GM19463 (cell line): ENCODE results near the gene MAN1C1.
"Not testable (repeated sequence)": the region's sequence is repeated elsewhere in the genome, so short reads cannot be mapped to it uniquely, and the experiment has no call there.

Experiments used
- ATAC-seq: cut with Tn5 transposase; IDR thresholded peaks from one replicate; pipeline ENCODE4 v1.9.1; 2021; ENCODE audit warnings: mild to moderate bottlenecking, moderate library complexity; ENCODE audit not compliant: unreplicated experiment

MAN1C1 gene

DNA sequence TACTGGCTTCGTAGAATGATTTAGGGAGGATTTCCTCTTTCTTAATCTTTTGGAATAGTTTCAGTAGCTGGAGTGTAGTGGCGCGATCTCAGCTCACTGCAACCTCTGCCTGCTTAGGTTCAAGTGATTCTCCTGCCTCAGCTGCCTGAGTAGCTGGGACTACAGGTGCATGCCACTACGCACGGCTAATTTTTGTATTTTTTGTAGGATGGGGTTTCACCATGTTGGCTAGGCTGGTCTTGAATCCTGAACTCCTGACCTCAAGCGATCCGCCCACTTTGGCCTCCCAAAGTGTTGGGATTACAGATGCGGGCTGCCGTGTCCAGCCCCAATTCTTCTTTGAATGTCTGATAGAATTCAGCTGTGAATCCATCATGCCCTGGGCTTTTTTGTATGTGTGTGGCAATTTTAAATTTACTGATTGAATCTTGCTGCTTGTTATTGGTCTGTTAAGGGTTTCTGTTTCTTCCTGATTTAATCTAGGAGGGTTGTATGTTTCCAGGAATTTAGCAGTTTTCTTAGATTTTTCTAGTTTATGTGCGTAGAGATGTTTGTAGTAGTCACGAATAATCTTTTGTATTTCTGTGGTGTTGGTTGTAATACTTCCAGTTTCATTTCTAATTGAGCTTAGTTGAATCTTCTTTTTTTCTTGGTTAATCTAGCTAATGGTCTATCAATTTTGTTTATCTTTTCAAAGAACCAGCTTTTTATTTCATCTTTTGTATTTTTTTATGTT lies 15.3 kb downstream of the MAN1C1 start:
- ATAC-seq, result no peak

DNA sequence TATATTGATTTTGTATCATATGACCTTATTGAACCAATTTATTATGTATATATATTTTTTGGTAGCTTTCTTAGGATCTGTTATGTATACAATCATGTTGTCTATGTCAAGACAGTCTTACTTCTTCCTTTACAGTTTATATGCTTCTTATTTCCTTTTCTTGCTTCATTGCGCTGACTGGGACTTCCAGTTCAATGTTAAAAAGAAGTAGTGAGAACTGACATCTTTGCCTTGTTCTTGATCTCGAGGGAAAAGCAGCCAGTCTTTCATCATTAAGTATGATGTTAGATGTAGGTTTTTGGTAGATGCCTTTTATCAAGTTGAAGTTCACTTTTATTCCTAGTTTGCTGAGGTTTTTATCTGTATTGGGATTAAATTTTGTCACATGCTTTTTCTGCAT lies 17.5 kb downstream of the MAN1C1 start:
- no peak for ATAC-seq

DNA sequence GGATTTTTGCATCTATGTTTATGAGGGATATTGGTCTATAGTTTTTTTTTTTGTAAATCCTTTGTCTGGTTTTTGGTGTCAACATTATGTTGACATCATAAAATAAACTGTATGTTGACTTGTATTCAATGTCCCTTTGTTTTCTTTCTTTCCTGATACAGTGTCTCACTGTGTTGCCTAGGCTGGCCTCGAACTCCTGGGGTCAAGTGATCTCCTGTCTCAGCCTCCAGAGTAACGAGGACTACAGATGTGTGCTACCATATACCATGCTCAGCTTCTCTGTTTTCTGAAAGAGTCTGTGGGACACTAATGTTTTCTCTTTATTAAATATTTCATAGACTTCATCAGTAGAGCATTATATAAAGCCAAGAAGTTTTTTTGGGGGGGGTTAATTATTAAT lies 18.3 kb downstream of the MAN1C1 start:
- no peak for ATAC-seq

DNA sequence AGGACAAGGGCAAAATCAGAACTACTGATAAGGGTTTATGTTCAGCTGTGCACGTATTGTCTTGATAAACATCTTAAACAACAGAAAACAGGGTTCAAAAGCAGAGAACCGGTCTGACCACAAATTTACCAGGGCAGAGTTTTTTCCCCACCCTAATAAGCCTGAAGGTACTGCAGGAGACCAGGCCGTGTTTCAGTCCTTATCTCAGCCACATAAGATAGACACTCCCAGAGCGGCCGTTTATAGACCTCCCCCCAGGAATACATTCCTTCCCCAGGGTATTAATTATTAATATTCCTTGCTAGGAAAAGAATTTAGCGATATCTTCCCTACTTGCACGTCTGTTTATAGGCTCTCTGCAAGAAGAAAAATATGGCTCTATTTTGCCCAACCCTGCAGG lies 19.6 kb downstream of the MAN1C1 start:
- not testable (repeated sequence) for ATAC-seq

DNA sequence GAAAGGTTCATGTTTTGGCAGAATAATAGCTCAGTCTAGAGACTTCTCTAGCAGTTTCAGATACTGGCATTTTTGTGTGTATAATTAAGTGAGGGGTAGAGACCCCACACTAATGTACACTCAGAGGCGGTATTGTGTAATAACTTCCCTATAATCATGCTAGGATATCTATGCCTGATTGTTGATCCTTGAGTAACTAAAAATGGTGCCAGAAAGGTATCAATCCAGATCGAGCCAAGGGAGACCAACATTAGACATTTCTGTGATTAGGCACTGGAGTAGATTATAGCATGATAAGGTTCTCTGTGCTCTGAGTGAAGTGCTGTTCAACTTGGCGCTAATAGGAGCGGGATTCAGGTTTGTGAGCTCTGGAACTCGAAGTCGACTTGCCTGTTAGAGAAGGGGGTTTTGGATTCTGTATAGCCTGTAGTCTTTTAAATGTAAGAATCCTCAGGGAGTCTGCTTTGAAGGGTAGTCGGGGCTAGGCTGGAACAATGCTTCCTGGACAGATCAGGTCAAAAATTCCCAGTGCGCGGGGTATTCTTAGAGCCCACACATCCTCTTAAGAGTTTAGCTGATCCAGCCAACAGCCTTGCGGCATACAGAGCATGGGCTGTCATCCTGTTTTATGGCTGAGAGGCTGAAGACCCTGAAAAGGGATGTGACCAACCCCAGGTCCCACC lies 24.2 kb downstream of the MAN1C1 start:
- ATAC-seq, result no peak

DNA sequence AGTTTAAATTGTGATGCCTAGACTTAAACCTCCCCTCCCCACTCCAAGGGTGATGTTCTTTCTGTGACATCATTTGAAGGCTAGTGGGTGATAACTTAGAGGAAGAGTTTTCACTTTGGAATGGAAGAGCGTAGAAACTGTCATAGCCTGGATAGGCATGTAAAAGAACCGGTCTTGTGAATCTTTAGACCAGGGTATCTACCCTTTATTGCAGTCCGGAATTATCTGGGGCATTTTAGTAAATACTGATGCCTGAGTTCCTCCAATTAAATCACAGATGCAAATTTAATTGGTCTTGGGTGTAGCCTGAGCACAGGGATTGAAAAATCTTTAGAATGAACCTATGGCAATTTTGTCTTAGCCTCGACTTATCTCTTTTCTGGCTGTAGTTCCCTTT lies 24.7 kb downstream of the MAN1C1 start:
- no peak for ATAC-seq

DNA sequence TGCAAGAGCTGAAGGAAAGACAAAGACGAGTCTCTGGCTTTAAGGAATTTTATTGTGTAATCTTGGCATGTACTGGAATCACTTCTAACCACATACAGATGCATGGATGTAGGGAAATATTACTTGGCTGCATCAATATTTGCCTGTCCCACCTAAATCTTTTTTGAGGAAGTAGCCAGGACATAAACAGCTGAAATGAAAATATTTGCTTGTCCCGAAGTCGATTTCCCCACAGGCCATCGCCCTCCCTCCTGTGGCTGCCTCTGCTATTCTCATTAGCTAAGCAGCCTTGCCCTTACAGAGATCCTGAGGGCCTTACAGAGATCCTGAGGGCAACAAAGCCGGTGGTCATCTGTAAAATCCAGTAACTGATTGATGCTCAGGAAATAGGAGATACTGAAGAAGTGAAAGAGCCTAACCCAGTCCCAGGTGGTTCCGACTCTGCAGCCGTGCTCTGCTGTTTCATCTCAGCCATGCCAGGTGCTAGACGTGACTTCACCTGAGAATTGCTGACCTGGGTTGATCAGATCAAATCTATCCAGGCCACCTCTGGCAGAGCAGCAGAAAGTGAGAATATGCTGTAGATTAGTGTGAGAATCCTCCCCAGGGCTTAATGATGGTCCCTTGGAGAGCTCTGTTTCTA lies 25.5 kb downstream of the MAN1C1 start:
- no peak for ATAC-seq

DNA sequence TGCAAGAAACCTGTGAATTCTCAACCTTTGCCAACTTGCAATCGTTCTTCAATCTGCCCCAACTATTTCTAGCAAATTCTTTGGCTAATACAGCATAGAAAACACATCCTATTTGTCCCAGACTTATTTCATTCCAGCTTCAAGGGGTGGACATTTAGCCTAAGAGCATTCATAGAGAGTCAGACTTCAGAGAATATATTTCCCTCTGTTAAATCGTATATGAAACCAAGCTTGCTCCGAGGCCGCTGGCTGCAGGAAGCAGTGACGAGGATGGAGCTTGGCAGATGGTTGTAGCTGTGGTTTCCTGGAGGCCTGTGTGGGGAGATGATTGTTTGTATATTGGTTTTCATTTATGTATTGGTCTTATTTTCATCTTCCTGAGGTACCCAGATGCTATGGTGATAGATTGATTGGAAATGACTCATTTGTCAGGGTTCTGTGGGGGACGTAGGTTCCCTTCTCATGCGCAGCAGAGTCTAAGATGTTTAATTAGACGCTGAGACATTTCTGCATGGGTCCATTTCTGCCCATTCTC lies 26.1 kb downstream of the MAN1C1 start:
- ATAC-seq, result no peak

DNA sequence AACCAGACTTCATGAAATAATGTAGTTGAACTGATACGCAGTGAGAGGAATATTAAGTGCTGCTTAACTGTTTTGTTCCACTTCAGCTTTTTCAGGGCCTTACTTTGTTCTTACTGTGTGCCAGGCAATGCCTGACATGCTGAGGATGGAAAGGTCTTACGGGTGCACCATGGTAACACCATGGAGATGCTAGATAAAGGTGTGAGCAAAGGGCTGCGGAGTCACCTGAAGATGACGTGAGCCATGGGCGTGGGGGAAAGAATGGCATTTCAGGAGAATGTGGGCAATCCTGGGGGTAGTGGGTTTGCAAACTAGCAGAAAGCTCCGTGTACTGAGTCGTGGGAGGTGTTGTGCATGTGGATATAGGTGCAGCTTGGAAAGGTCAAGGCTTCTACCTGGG lies 27.3 kb downstream of the MAN1C1 start:
- no peak for ATAC-seq

DNA sequence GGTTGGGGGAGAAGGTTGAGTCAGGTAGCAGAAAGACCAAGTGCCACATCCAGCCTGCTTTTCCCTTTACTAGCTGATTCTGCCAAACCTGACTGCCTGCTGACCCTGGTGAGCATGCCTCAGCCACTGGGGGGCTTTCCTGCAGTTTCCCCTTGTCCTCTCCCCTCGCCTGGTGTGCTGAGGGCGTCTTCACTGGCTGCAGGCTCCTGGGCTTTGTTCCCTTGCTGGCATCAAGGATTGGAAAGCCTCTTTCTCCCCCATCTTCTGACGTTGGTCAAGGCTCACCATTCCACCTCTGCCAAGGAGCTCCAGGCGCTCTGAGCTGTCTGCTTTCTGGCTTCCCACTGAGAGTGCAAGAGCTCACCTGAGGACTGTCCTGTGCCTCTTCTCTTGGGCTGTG lies 28.4 kb downstream of the MAN1C1 start:
- ATAC-seq, result no peak

DNA sequence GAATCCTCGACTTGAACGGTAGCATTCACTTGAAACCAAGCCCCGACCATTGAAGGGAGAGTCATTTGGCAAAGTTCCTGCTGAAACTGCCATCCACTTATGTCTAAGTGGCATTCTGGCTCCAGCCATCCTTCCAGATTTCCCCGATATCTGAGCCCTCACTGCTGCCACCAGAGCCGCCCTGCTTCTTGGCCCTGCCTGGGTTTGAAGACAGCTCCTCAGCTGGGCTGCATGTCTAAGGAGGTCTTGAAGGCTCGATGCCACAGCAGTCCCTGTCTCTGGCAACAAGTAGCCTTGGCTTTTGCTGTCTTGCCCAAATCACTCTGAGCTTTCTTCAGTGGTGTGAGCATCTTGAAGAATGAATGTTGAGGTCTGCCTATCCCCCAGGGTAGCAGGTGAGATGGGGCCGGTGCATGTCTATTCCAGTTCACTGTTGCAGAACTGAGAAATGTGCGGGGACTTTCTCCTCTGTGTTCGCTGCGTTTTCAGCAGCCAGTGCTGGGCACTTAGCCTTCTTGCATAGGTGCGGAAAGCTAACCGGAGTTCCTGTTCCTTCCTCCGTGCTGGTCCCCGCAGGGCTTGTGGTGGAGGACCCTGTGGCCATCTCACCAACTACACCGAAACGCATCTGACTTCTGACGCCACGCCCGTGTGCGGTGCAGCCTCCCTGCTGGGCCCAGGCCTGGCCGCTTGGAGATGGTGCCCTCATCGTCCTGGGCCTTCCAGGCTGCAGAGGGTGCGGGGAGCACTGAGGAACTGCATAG lies 29.2 kb downstream of the MAN1C1 start:
- no peak for ATAC-seq

DNA sequence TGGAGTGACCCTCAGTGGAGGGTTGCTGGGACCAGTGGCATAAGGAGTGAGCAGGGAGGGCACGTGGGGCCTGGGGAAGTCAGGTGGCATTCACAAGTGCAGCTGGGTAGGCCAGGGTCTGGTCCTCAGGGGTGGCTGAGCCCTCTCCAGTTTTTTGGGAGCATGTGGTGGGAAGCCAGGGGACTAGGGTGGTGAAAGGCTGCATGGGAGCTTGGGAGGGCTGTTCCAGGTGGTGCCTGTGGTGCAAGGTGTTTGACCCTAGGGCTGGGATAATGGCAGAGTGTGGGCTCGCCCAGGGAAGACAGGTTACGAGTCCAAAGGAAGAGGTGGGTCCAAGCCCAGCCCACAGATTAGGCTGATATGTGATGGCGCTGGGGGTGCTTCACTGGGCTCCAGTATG lies 30.5 kb downstream of the MAN1C1 start:
- ATAC-seq, result no peak

DNA sequence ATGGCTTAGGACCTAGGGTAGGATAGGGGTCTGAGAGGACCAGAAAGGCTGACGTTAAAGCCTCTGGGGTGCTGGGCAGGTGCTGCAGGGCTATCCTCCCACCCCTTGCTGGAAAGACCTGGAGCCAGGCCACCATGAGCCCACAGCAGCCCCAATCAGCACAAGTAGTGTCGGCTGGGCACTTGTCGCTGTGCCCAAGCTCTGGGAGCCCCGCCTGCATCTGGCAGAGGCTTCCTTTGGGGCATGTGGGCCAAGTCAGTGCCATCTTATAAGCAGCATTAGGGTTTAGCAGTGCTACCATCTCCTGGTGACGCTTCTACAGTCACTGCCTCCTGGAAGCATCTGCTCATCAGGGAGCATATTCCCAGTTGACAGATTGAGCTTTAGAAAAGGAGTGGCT lies 31.3 kb downstream of the MAN1C1 start:
- no peak for ATAC-seq

DNA sequence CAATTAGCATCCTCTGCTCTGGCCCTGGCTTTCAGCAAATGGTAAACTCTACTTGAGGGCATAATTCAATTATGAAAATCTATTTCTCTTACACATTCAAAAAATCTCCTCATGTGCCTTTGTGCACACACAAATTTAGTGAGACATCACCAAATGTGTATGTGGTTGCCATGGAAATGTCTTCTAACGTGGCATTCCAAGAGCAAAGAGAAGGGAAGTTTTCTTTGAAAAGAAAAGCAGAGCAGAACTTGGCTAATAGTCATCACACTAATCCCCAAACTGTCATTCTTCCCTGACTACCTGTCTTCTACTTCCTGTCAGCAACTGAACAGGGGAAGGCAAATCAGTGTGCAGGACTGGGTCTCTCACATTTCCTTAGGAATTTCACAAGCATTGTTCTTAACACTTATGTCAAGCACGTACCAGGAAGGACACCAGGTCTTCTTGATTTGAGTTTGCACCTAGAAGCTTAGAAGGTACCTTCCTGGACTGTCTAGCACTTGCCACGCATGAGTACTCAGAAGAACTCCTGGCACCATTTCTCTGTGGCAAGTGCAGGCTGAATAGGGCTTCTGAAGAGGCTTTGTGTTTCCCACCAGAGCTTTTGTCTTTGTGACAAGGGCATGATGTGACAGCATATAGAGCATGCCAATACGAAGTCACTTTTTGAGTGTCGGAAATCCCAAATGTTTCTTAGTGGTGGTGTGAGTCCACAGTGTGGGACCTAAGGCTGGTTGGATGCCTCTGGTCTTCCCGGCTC lies 32.3 kb downstream of the MAN1C1 start:
- ATAC-seq, result no peak

DNA sequence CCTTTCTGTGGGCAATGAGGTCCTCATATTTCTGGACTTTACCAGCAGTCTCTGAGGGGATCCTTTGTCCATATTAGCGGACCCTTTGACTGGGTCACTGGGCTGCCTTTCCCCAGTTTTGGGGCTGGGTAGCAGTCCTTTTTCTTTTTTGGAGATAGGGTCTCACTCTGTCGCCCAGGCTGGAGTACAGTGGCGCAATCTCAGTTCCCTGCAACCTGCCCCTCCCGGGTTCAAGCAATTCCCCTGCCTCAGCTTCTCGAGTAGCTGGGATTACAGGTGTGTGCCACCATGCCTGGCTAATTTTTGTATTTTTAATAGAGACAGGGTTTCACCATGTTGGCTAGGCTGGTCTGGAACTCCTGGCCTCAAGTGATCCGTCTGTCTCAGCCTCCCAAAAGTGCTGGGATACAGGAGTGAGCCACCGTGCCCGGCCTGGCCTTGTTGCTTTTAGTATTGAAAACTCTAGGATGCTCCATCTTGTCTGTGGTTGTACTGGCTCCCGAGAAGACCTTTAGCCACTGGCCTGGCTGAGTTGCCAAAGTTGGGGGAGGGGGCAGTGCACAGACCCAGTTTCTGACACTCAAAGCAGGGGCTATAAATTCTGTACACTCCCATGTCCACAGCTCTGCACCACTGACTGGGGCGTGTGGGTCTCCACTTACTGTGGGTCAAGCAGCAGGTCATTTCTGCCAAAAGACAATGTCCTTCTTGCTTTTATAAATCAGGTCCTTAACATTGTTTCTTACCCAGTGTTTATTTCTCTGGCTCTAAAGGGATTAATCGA lies 33.1 kb downstream of the MAN1C1 start:
- no peak for ATAC-seq

DNA sequence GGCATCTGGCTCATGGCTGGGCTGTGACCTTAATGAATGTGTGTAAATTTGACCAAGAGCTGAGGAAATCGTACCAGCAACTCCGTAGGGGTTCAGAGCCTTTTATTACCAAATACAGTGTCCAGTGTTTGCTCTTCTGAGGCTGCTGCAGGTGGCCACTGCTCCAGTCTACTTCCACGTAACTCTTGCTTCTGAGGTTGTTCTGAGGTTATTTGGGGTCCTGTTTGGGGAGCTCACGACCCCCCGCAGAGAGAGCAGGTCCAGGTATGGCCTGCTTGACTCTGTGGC lies 33.6 kb downstream of the MAN1C1 start:
- no peak for ATAC-seq

DNA sequence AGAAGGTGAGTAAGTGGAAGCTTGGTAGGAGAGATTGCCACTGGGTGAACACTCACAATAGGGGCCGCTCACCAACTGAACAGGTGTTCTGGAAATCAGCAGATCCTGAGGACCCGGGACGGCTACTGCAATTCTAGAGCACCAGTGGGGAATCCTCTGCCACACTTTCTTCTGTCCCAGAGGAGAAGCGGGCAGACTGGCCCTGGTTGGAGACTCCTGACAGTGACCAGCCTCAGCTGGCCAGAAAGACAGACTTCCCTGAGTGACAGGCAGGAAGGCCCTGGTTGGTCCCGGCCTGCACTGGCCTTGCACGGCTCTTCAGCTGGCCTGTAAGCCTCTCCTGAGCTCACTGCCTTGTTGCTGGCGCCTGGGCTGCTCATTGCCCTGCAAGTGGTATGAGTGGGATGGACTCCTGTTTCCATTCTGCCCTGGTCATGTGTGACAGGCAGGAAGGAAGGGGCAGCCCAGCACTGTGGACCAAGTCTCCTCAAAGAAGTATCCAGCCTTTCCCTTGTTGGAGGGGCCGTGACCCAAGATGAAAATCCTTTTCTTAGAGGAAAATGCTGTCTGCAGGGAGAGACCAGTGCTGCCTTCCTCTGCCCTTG lies 34.5 kb downstream of the MAN1C1 start:
- ATAC-seq, result no peak

DNA sequence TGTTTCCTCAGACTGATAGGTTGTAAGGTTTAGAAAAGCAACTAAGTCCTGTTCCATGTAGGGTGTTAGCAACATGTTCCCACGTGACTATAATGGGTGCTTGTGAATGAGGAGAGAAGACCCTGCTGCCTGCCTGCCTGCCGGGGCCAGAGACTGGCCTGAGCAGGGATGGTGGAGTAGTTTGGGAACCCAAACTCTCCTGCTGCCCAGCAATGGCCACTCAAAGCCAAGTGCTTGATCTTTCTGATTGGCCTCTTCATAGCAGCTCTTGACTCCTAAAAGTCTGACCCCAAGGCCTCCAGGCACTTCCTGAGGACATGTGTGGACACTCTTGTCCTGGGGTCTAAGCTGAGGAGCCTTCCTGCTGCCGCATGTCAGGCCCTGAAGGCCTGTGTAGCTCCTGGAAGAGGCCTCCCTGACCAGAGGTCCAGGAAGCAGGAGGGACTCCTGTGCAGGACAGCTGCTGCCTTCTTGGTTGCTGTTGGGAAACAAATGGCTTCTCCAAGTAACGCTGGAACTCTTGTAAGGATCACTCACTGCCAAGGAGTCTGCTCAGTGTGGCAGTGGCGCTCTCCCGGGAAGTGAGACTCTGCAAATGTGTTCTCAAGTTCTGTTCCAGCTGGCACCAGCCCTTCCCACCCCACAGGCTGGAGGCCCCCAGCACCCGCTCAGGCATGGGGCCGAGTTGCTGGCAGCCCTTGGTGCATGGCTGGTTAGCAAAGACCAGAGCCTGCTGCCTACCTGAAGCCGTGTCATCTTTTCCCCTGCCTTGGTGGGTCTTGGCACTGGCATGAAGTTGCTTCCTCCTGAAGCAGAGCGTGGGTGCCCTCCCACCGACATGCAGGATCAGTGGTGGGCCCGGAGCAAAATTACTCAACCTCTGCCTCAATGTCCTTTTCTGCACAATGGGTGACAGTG lies 35.5 kb downstream of the MAN1C1 start:
- ATAC-seq, result no peak

DNA sequence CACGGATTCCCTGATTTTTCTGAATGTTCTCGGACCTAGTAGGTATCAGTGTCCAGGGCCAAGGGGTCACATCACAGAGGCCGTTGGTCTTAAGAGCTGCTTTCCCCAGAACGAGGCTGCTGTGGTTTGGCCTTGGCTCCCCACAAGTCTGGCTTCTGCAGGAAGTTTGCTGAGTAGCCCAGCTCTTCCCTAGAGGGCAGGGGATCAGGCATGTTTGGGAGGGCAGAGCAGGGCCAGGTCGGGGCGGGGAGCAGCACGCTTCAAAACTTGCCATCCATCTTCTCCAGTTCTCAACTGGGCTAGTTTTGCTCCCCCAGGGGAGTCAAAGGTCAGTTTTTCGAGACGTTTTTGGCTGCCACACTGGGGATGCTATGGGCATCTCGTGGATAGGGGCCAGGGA lies 37.0 kb downstream of the MAN1C1 start:
- ATAC-seq, result no peak
